Hepatocyte (in vitro differentiated cells): ENCODE measurements around the gene NXPH2.

Experiments
- EZH2 ChIP-seq: fragments of 200-600 bp; sonication (generic); IDR thresholded peaks from 2 replicates; pipeline ENCODE4 v1.6.1; 2016; ENCODE audit warnings: antibody characterized with exemption, mild to moderate bottlenecking, borderline replicate concordance
- EZH2phosphoT487 ChIP-seq: fragments of 200-600 bp; sonication (generic); IDR thresholded peaks from one replicate; pipeline ENCODE4 v1.6.1; 2018; ENCODE audit warnings: antibody characterized with exemption, mild to moderate bottlenecking, low read depth, moderate library complexity; ENCODE audit not compliant: unreplicated experiment, severe bottlenecking
- TF ChIP-seq, protein P1 (sequence below): fragments of 200-600 bp; sonication (generic); IDR thresholded peaks from 2 replicates; pipeline ENCODE4 v1.5.1; 2016; ENCODE audit warnings: antibody characterized with exemption, mild to moderate bottlenecking; ENCODE audit not compliant: poor library complexity

GRCh38 chr2:138722316-138722715, 57.9 kb downstream of the NXPH2 start:
- TF ChIP-seq, protein P1, sequence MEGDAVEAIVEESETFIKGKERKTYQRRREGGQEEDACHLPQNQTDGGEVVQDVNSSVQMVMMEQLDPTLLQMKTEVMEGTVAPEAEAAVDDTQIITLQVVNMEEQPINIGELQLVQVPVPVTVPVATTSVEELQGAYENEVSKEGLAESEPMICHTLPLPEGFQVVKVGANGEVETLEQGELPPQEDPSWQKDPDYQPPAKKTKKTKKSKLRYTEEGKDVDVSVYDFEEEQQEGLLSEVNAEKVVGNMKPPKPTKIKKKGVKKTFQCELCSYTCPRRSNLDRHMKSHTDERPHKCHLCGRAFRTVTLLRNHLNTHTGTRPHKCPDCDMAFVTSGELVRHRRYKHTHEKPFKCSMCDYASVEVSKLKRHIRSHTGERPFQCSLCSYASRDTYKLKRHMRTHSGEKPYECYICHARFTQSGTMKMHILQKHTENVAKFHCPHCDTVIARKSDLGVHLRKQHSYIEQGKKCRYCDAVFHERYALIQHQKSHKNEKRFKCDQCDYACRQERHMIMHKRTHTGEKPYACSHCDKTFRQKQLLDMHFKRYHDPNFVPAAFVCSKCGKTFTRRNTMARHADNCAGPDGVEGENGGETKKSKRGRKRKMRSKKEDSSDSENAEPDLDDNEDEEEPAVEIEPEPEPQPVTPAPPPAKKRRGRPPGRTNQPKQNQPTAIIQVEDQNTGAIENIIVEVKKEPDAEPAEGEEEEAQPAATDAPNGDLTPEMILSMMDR, result no peak
- TF ChIP-seq EZH2phosphoT487 (no peak), EZH2 (no peak)
